SHP77 (cell line): ENCODE results near the gene WDR86.

ENCODE experiments used
- DNase-seq, 2 experiments: peaks; one replicate each; lab custom pipeline; 2025; lab: John Stamatoyannopoulos, UW

Gene WDR86

DNA sequence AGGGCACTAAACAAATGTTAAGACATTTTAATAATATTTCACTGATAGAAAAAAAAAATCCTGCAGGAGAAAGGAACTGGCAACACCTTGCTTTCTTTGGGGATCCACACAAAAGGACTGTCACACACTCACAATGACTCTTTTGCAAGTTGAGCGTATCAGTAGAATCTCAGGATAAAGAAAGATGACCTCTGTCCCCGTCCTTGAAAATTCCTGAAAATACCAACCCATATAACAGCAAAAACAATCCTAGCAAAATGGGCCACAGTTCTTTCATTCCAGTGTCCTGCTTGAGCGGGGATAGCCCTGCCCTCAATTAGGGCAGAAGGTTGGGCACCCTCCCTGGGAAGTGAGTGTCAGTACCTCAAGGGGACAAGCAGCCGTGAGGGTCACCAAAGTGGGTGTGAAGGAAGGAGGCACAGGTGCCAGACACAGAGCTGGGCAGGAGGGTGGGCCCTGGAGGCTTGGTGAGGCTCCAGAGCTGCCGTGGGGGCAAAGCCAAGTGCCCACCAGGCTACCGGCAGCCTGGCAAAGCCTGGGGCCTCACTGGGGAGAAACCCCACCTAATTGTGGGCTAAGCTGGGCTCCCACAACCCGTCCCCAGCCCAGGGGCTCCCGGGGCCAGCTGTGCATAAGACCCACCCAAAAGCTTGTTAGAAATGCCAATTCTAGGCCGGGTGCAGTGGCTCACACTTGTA, 2.8 kb downstream of the WDR86 start:
- DNase-seq, result no peak

DNA sequence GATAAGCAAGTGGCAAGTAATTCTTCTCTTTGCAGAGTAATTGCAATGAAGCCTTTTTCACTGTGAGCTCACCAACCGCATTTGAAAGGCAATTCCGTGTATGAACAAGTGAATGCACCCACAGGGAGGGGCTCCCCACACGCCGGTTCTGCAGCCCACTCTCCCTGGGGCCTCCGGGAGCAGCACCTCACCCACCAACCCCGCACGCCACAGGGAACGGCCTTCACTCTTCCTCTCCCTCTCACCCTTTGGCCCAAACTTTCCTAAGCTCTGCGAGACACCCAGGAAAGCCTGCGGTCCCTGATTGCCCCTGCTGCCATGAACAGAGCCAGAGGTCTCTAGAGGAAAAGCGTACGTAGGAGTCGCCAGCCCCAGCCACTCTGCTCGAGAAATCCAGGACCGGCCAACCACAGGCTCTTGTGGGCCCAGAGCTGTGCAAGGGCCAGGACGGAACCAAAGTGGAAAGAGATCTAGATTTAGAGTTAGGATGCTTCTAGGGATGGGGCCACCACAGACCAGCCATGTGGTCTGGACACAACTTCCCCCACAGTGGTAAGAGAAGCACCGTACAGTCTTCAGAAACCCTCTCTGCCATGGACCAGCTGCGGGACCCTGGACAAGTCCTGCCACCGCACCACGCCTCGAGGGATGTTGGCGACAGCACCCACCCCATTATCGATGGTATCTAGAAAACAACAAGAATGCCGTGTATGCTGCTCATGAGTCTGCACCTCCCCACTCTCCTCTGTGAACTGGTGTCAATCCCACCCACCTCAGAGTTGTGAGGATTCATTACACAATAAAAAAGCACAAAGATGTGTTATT, 3.6 kb downstream of the WDR86 start:
- no peak for DNase-seq

DNA sequence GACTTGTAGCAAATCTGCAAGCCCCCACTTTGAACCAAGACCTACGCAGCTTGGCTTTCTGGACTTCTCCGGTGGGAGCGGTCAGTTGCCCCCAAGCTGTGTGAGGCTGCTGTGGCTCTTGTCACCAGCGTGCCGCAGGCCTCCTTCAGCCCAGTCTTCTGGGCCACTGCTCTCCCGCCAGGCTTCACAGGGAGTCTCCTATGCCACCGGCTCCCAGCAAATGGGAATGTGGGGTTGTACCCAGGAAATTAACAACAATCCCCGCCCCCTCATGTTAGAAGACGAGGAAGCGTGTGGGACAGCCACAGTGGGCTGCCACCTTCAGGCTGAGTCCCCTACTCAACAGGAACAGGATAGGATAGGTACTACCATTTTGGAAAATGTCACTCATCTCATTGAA, 4.2 kb downstream of the WDR86 start:
- no peak for DNase-seq

DNA sequence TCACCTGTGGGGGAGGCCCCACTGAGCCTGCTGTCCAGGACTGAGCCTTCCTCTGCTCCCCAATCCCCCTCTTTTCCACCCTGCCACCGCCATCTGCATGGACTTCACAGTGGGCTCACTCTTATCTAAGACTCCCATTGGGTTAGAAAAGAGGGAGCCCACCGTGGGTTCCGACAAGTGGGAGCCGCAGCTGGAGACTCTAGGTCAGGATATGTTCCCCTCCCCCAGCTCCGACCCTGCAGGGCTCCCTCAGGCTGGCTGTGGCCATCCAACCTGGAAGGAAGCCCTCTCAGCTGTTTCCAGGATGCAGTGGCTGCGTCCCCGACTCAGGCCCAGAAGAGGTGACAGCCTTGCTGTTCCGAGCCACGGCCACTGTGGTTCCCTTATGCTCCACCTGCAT, 4.8 kb downstream of the WDR86 start:
- DNase-seq, result no peak

DNA sequence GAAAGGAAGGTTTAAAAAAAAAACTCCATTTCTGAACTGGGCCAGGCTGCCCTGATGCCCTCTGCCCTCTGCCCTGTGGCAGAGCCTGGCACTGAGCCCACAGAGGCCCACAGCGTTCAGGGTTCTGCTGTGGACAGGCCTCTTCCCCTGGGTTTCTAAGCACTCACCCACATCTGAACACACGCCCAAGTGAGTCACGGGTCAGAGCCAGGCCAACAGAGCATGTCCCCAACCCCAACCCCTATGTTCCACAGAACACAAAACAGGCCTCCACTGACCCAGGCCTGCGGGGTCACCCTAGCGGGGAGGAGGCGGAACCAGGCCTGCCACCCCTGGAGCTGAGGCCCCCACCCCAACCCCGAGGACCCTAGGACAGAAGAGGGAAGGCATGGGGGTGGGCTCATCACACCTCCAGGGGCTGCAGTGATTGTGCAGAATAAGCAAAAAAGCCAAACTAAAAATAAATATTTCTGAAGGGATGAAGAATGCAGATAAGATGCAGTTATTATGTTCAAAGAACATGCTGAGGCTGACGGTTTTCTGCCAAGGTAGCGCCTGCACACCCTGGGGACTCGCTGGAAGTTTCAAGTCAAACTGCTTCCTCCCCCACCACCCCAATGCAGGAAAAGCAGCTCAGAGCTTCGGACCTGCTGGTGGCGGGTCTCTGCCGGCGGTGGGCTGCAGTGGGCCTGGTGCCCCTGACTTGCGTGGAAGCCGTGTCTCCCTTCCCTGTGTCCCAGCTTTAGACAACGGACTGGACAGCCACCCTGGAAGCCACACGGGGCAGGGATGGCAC, 5.4 kb downstream of the WDR86 start:
- DNase-seq, result no peak

DNA sequence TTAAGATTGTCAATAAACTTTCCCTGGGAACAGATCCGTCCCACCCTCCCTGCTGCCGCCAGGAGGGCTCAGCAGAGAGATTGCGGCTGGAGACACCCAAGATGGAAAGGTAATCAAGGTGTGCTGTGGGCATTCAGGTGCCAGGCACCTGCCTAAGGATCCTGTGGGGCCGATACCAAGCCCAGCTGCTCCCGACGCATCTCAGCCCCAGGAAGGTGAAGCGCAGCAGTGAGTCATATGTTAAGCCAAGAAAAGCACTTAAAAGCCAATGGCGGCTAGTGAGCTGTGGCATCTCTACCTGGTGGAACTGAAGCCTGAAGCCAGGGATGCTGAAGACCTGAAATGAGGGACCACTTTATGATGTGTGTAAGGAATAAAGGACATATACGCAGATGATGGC, 6.1 kb downstream of the WDR86 start:
- no peak for DNase-seq

DNA sequence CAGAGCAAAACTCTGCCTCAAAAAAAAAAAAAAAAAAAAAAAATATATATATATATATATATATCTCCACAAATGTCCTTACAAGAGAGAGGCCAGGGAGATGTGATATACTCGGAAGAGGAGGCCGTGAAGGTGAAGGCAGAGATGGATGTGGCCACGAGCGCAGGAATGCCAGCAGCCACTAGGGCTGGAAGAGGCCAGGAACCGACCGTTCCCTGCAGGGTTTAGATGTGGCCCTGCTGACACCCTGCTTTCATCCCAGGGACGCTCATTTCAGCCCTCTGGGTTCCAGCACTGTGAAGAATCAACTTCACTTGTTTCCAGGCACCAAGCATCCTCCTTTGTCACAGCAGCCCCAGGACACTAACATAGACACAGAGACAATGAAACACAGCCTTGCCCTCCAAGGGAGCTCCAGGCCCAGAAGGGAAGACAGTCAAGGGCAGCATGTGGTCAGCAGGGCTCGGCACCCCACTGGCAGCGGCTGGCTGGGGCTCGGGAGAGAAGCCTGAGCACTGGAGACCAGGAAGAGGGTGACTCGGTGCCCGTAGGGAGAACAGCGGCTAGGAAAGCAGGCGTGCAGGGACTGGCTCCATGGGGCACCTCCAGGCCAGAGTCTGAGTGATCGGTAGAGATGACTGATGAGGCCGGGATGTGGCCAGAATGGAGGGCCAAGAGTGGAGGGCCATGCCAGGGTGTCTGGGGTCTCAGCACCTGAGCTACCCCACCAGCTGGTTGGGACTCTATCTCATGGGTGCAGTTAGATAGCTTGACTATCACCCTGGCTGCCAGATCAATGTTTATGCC, 7.6 kb downstream of the WDR86 start:
- DNase-seq, result no peak

DNA sequence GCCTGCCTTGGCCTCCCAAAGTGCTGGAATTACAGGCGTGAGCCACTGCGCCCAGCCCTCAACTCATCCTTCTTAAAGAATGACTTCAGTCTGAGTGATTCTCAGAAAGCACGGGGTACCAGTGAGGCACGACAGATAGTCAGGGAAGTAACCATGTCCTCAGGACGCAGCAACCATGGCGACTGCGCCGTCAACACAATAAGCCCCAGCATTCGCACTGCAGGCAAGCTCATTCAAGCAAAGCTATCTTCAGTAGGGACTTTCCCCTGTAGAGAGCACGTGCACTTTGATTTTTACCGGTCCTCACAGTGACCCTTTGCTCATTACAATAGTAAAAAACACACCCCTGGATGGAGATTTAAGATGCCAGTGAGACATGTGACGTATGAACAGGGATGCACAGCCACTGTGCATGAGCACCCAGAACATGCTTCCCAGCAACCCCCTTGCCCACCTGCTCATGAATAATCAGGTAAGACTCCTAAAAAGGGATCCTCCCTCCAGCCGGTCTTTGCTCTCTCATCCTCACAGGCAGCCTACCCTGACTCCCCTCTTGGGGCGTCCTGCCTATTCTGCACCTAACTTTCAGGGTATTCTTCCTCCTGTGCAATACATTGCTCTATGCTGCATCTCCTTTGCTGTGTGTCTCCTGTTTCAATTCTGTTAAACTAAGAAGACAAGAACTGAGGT, 9.1 kb downstream of the WDR86 start:
- no peak for DNase-seq

DNA sequence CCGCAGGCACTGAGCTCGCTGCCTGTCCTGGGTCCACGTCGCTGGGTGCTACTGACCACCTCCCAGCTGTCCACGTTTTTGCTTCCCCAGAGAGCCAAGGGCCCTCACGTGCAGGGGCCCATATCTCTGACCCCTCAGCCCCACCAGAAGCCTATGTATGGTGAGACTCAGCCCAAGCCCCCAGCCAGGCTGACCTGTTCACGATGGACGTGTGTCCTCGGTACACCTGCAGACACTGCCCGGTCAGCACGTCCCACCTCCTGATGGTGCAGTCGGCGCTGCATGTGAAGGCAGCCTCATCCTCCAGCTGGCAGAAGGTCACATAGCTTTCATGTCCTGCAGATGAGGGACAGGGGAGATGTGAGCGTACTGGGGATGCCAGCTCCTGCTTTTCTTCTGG, 9.9 kb downstream of the WDR86 start:
- no peak for DNase-seq

DNA sequence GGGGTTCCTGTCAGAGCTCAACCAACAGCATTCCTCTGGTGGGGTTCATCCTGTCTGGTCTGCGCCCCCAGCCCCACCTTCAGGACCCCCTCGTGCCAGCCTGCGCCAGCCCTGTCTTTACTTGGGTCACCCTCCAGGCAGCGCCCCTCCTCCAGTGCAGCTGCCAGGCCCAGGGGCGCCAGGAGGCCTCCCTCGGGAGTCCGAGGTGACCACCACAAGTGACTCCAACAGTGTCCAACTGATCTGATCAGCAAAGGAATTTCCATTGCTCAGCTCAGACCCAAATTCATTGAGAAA, 10.6 kb downstream of the WDR86 start:
- DNase-seq, result no peak

DNA sequence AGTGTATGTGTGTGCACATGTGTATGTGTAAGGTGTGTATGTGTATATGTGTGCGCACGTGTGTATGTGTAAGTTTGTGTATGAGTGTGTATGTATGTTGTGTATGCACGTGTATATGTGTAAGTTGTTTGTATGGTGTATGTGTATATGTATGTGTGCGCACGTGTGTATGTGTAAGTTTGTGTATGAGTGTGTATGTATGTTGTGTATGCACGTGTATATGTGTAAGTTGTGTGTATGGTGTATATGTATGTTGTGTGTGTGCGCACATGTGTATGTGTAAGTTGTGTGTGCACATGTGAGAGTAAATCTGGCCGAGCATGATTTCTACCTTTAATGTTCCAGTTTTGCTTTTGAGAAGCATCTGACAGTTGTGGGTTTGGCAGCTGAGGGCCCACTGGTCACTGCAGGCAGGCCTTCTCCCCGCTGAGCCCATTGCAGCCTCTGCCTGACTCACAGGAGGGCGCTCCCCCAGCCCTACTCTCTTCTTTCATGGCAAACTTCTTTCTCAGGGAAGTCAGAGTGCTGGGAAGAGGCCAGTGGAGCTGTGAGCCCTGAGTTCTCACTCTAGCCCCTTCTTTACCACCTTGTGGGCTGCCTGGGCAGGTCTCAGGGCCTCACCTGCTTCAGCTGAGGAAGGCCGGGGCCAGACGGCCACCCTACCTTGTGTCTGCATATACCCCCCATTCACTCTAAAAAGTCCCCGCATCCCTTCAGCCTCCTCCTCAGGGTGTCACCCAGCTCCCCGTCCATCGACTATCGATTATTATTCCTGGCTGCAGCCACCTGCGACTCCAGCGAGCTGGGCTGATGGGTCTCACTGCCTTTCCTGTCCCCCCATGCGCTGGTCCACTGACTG, 11.2 kb downstream of the WDR86 start:
- DNase-seq, result no peak

DNA sequence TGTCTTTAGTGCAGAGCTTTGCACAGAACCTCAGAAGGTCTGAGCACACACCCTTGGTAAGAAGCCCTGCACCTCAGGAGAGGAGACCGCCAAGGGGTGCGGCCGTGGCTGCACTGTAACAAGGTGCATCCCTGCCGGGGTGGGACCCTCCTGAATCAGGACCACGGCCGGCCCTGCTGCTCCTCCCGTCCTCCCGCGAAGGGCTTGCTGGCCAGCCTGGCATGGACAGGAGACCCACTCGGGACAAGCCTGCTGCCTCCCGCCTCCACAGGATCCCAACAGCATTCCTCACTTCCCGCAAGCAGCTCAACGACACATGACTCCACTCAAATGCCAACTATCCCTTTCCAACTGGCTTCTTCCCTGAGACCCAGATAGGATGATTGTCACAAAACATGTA, 12.8 kb downstream of the WDR86 start:
- no peak for DNase-seq

DNA sequence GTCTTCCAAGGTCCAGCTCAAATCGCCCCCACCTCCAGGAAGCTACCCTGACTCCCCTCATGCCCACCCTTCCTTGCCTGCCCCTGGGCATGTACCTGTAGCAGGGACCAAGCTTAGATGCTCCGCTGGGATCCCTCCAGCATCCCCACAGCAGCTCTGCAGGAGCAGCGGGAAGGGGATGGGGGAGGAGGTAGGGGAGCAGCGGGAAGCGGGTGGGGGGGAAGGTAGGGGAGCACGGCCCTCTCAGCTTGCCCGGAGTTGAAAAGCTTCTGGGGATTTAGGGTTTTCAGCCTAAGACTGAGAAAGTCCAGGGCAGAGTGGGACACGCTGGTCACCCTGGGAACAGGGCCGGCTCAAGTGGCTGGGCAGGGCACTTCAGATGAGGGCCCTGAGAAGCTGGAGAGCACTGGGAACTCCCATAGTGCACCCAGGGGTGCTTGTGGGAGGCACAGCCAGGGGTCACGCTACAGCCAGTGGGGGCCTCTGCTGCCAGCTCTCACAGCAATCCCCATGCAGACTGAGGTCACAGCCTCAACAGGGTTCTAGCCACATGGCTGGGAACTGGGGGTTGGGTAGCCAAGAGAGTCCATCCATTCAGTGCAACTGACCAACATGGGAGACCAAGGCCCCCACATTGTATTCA, 13.4 kb downstream of the WDR86 start:
- no peak for DNase-seq

DNA sequence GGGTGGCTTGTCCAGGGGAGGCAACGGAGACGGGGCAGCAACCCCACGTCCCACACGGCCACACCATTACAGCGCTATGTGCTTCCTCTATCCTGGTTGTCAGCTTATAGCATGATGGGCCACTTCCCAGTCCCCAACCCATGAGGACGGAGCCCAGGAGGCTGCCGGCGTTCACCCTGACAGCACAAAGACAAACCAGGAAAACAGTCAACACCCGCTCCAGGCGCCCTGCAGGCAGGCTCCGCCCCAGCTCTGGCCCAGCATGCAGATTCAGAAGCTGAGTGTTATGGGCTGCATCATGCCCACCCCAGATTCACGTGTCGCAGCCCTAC, 14.8 kb downstream of the WDR86 start:
- no peak for DNase-seq

DNA sequence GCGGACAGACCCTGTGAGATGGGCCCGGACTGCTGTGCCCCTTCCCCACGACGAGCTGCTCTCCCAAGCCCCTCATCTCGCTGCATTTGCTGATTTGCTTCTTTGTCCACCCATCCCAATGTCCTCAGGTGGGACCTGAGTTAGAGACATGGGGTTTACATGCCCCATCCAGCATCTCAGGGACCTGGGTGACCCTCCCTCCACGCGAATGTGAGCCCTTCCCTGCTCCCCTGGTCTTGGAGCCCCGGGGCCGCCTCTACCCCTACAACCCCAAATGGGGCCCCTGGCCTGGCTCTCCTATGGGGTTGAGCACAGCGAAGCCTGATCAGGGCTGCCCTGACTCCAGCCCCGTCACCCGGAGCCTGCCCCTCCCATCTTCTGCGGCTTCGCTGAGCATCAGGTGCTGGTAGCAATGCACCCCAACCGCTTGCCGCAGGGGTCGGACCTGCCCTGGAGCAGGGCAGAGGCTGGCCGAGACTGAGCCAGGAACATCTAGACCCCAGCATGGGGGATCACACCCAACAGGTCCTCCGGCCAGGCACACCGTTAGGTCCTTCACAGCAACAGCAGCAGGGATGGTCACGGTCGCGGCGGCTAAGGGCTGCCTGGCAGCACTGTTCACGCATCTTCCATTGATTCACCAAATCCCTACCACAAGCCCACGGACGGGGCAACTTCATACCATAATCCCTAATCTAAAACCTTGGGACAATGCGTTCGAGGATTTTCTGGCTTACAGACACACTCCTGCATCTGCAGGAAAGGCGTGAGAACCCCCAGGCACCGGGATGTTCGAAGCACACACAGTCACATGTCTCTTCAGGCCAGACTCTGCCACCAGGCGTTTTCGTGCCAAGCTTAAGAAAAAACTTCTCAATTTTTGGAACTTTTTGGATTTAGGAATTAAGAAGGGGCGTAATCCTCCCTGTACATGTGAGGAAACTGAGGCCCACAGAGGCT, 15.5 kb downstream of the WDR86 start:
- no peak for DNase-seq

DNA sequence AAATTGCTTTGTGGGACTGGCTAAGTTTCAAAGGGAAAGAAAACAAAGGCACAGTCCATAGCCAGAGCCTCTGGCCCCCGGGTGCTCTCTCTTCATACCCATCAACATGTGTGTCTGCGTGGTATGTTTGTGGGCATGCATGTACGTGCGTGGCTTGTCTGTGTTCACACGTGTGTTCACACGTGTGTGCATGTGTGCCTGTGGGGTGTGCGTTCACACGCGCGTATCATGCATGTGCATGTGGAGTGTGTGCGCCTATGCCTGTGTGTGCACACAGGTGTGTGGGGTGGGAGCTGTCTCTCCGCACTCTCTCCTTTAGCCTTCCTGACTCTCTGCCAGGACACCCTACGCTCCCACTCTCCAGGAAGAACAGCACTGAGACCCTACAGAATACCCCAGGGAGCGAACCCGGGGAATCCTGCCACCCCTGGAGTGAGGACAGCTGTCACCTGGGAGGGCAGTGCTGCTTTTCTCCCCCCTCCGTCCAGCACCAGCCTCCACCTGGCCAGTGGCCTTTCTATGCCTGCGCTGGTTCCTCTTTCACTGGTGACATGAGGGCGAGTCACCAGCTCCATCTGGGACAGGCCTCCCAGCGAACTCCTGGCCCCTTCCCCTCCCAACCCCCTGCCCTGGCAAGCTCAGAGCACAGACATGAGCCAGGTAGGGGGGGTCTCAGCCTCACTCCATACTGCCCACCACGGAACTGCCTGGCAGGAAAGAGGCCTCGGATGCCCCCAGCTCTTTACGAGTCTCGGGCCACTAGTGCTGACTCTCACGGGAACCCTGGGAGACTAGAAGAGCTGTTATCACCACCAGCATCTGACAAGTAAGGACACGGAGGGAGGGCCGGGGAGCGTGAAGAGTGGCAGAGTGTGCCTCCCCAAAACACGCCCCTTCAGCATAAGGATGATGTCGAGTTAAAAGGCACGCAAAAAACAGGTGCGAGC, 16.5 kb downstream of the WDR86 start:
- DNase-seq, result no peak

DNA sequence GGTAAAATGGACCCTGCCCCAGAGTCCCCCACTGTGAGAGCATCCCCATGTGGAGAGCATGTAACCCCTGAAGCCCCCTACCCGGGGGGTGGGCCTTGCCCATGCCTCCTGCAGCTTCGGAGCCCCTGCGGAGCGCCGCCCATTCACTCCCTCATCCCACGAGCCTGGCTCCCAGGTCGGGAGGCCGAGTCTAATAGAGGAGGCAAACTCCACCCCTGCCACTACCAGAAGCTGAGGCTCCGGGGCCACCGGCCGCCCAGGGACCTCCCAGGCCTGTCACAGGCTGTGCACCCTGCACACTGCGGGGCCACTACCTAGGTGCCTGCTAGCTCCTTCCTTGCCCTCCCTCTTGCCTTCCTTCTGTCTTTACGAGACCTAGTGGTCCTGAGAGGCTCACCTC, 17.4 kb downstream of the WDR86 start:
- no peak for DNase-seq

DNA sequence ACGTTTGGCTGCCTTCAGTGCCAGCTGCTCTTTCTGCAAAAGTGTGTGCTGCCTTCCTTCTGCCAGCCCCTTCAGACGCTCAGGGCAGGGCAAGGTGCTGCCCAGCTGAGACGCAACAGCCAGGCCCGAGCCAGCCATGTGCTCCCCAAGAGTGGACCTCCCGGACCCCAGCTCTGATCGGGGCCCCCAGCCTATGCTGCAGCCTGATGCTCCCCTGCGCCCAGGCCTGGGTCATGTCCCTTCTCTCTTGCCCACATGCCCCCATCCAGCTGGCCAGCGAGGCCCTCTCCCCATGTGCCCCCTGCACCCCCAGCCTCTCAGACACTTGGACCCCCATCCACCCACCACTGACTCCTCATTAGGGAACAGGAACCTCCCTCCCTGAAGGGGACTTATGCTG, 17.8 kb downstream of the WDR86 start:
- no peak for DNase-seq
